PC-3 (cell line): Measurements from ENCODE around the gene RABGAP1. TPM values are rescaled to one million over a fixed set of nuclear protein-coding genes. Genes with fewer than 3 reads are reported as not detected.

Experiments
- ATAC-seq: fragments of 200-7000 bp; cut with Tn5 transposase; 2 replicates; pipeline ENCODE4 v1.9.1; 2020; ENCODE audit warnings: mild to moderate bottlenecking, moderate library complexity
- BruUV-seq: library from RNA; stranded (reverse); fragments of 400-500 nt; replicated peaks from 2 replicates; lab custom pipeline; 2021; lab: Mats Ljungman, UMichigan
- CTCF ChIA-PET: fragments of 300-600 bp; sonication (Branson Sonifier 250); formaldehyde crosslinking; loops from one replicate; lab custom pipeline; 2022; ENCODE audit warnings: antibody characterized with exemption; lab: Charles Lee
- POLR2A ChIA-PET: fragments of 300-600 bp; sonication (Branson Sonifier 250); formaldehyde crosslinking; loops from one replicate; lab custom pipeline; 2022; ENCODE audit warnings: antibody characterized with exemption; ENCODE audit not compliant: unreplicated experiment; lab: Charles Lee
- DNase-seq: peaks from one replicate; pipeline ENCODE4 v3.0.0-alpha.2; 2015
- H2AFZ ChIP-seq: fragments of 300-600 bp; sonication (generic); 2 replicates; pipeline ENCODE4 v1.6.0; 2016; ENCODE audit warnings: antibody characterized with exemption, low read length
- H3F3A ChIP-seq: fragments of 300-600 bp; sonication (generic); one replicate; pipeline ENCODE4 v1.6.0; 2017; ENCODE audit warnings: antibody characterized with exemption, low read length, control low read depth, mild to moderate bottlenecking; ENCODE audit not compliant: unreplicated experiment
- H3K27ac ChIP-seq: fragments of 300-600 bp; sonication (generic); 2 replicates; pipeline ENCODE4 v1.5.1; 2016; ENCODE audit warnings: mild to moderate bottlenecking, low read length
- H3K27me3 ChIP-seq: fragments of 300-600 bp; sonication (generic); 2 replicates; pipeline ENCODE4 v1.6.1; 2016; ENCODE audit warnings: low read length, mixed read lengths
- H3K36me3 ChIP-seq: fragments of 300-600 bp; sonication (generic); 2 replicates; pipeline ENCODE4 v1.6.1; 2016; ENCODE audit warnings: low read depth, mixed run types, low read length, mixed read lengths
- H3K4me1 ChIP-seq: fragments of 300-600 bp; sonication (generic); 2 replicates; pipeline ENCODE4 v1.5.1; 2016; ENCODE audit warnings: low read length; ENCODE audit not compliant: insufficient read depth
- H3K4me2 ChIP-seq: fragments of 300-600 bp; sonication (generic); 2 replicates; pipeline ENCODE4 v1.6.0; 2016; ENCODE audit warnings: low read length
- H3K4me3 ChIP-seq: fragments of 300-600 bp; sonication (generic); 2 replicates; pipeline ENCODE4 v1.5.1; 2016; ENCODE audit warnings: mild to moderate bottlenecking, low read length, mixed read lengths
- H3K79me2 ChIP-seq: fragments of 300-600 bp; sonication (generic); 2 replicates; pipeline ENCODE4 v1.6.1; 2017; ENCODE audit warnings: low read length, mixed read lengths
- H3K9ac ChIP-seq: fragments of 300-600 bp; sonication (generic); 2 replicates; pipeline ENCODE4 v1.6.0; 2016; ENCODE audit warnings: mild to moderate bottlenecking, low read length
- H3K9me2 ChIP-seq: fragments of 300-600 bp; sonication (generic); replicated peaks from 2 replicates; pipeline ENCODE4 v1.6.1; 2016; ENCODE audit warnings: mixed run types, low read length, mixed read lengths
- H3K9me3 ChIP-seq: fragments of 300-600 bp; sonication (generic); 2 replicates; pipeline ENCODE4 v1.6.1; 2016; ENCODE audit warnings: low read length, mixed read lengths
- H4K20me1 ChIP-seq: fragments of 300-600 bp; sonication (generic); 2 replicates; pipeline ENCODE4 v1.6.1; 2016; ENCODE audit warnings: low read length, mixed read lengths
- CTCF ChIP-seq: fragments of 300-600 bp; sonication (generic); conservative IDR thresholded peaks from 2 replicates; pipeline ENCODE4 v1.5.1; 2017; ENCODE audit warnings: antibody characterized with exemption, low read depth, mild to moderate bottlenecking, low read length
- EZH2 ChIP-seq: fragments of 300-600 bp; sonication (generic); IDR thresholded peaks from one replicate; pipeline ENCODE4 v1.6.1; 2017; ENCODE audit warnings: antibody characterized with exemption, mild to moderate bottlenecking, low read length; ENCODE audit not compliant: unreplicated experiment
- EZH2phosphoT487 ChIP-seq: fragments of 300-600 bp; sonication (generic); IDR thresholded peaks from 2 replicates; pipeline ENCODE4 v1.6.1; 2018; ENCODE audit warnings: mild to moderate bottlenecking, antibody characterized with exemption, low read length, borderline replicate concordance
- intact Hi-C: fragments of 100-400 bp; cut with micrococcal nuclease; formaldehyde crosslinking; loops from 2 replicates; pipeline ENCODE4 v1.9.0; 2023
- total RNA-seq: library from RNA; depleted of rRNA; stranded (reverse); fragments of >200 nt; gene quantifications from 2 replicates; pipeline ENCODE4 v1.2.3, GENCODE V29; 2014

The RABGAP1 gene
- total RNA-seq, 1 experiment from 2014 or later = 16.5 TPM

GRCh38 chr9:122948313-122948712, 7.5 kb downstream of the RABGAP1 start:
- Histone ChIP-seq H3K9me2 (no peaks in the 10 kb centered on the region), H3F3A (no peaks in the 10 kb centered on the region), H3K9ac (no peak overlapping the region), H3K27ac (peak overlapping the region; percentile 81), H3K9me3 (no peaks in the 10 kb centered on the region), H3K4me3 (peak overlapping the region; percentile 41; the same call in 1 of the 2 replicates), H3K4me2 (peak overlapping the region; percentile 74), H3K27me3 (no peaks in the 10 kb centered on the region), H4K20me1 (no peaks in the 10 kb centered on the region), H2AFZ (no peak overlapping the region), H3K36me3 (no peaks in the 10 kb centered on the region), H3K4me1 (peaks cover 19% of the 10 kb centered on the region), H3K79me2 (peaks cover 96% of the 10 kb centered on the region)
- ATAC-seq = no peak
- CTCF ChIA-PET = no interaction called here
- POLR2A ChIA-PET = interaction anchor here (0.6 kb wide), 1 partner anchor 25 kb away, joined by 5 read pairs; no protein-coding TSS in a partner anchor
- TF ChIP-seq CTCF (no peak), EZH2phosphoT487 (no peak), EZH2 (no peak)
- DNase-seq = no peak
- BruUV-seq = TSS peak; percentile 4
- intact Hi-C loops = no loop called here

GRCh38 chr9:122949696-122950095, 8.9 kb downstream of the RABGAP1 start:
- intact Hi-C loops = no loop called here
- no peak for TF ChIP-seq EZH2
- no peak for TF ChIP-seq EZH2phosphoT487
- no peak for TF ChIP-seq CTCF
- POLR2A ChIA-PET = no interaction called here
- Histone ChIP-seq H3F3A (no peaks in the 10 kb centered on the region), H4K20me1 (0 out of 2 replicates have a peak, but pooled peaks cover 4% of the 10 kb centered on the region), H2AFZ (no peak overlapping the region), H3K4me2 (no peak overlapping the region), H3K9me2 (no peaks in the 10 kb centered on the region), H3K9me3 (no peaks in the 10 kb centered on the region), H3K27ac (no peak overlapping the region), H3K79me2 (peaks cover 93% of the 10 kb centered on the region), H3K4me1 (peaks cover 31% of the 10 kb centered on the region), H3K27me3 (no peaks in the 10 kb centered on the region), H3K9ac (no peak overlapping the region), H3K36me3 (no peaks in the 10 kb centered on the region), H3K4me3 (no peak overlapping the region)
- no TSS peak for BruUV-seq
- DNase-seq (no peak), ATAC-seq (no peak)
- CTCF ChIA-PET = no interaction called here

GRCh38 chr9:122950263-122950662, 9.4 kb downstream of the RABGAP1 start:
- Histone ChIP-seq H3F3A (no peaks in the 10 kb centered on the region), H4K20me1 (0 out of 2 replicates have a peak, but pooled peaks cover 8% of the 10 kb centered on the region), H3K9ac (no peak overlapping the region), H3K27ac (no peak overlapping the region), H3K4me1 (peaks cover 33% of the 10 kb centered on the region), H3K27me3 (no peaks in the 10 kb centered on the region), H2AFZ (no peak overlapping the region), H3K9me2 (no peaks in the 10 kb centered on the region), H3K36me3 (no peaks in the 10 kb centered on the region), H3K79me2 (peaks cover 93% of the 10 kb centered on the region), H3K9me3 (no peaks in the 10 kb centered on the region), H3K4me3 (no peak overlapping the region), H3K4me2 (no peak overlapping the region)
- DNase-seq = no peak
- TF ChIP-seq CTCF = no peak
- BruUV-seq = no TSS peak
- CTCF ChIA-PET = no interaction called here
- ATAC-seq = no peak
- intact Hi-C loops = no loop called here
- POLR2A ChIA-PET = no interaction called here
